ENCODE data around the gene PTPRR.

The PTPRR gene

GRCh38 chr12:70646850-70647249, 273.7 kb downstream of the PTPRR start:
- Histone ChIP-seq H3K9ac (ENCODE audit: low read depth, low read length) (no peak overlapping the region), H3K27ac (ENCODE audit: low read length) (no peak overlapping the region), H3K4me3 (ENCODE audit: low read length) (no peak overlapping the region)

GRCh38 chr12:70645494-70646317, 274.8 kb downstream of the PTPRR start:
- Histone ChIP-seq H3K4me1 (ENCODE audit: insufficient read depth, low read length) (peaks cover 22% of the 10 kb centered on the region), H3K9ac (ENCODE audit: low read depth, low read length) (peak overlapping the region; percentile 8; the same call in 1 of the 2 replicates), H3K9me3 (ENCODE audit: insufficient read depth, low read depth, low read length) (no peaks in the 10 kb centered on the region), H3K36me3 (ENCODE audit: insufficient read depth, low read depth, low read length) (no peaks in the 10 kb centered on the region), H3K27me3 (ENCODE audit: insufficient read depth, low read length) (no peaks in the 10 kb centered on the region), H3K27ac (ENCODE audit: low read length) (peak overlapping the region; percentile 81), H3K4me3 (ENCODE audit: low read length) (no peak overlapping the region; the same call in 1 of the 2 replicates)

More at GRCh38 chr12:70646850-70647249, 273.7 kb downstream of the PTPRR start:
- H3K9me3 ChIP-seq (ENCODE audit: insufficient read depth, low read depth, low read length), result no peaks in the 10 kb centered on the region
- H3K4me1 ChIP-seq (ENCODE audit: insufficient read depth, low read length), result peaks cover 22% of the 10 kb centered on the region
- no peaks in the 10 kb centered on the region for H3K27me3 ChIP-seq (ENCODE audit: insufficient read depth, low read length)
- H3K36me3 ChIP-seq (ENCODE audit: insufficient read depth, low read depth, low read length), result no peaks in the 10 kb centered on the region

GRCh38 chr12:70644861-70645260, 275.7 kb downstream of the PTPRR start:
- H3K36me3 ChIP-seq (ENCODE audit: insufficient read depth, low read depth, low read length), result no peaks in the 10 kb centered on the region
- no peak overlapping the region for H3K4me3 ChIP-seq (ENCODE audit: low read length)
- no peak overlapping the region for H3K27ac ChIP-seq (ENCODE audit: low read length)
- peaks cover 22% of the 10 kb centered on the region for H3K4me1 ChIP-seq (ENCODE audit: insufficient read depth, low read length)
- H3K9me3 ChIP-seq (ENCODE audit: insufficient read depth, low read depth, low read length), result no peaks in the 10 kb centered on the region
- no peaks in the 10 kb centered on the region for H3K27me3 ChIP-seq (ENCODE audit: insufficient read depth, low read length)
- H3K9ac ChIP-seq (ENCODE audit: low read depth, low read length), result no peak overlapping the region

- Histone ChIP-seq H3K4me1 (ENCODE audit: insufficient read depth, low read length) (peaks cover 22% of the 10 kb centered on the region), H3K9me3 (ENCODE audit: insufficient read depth, low read depth, low read length) (no peaks in the 10 kb centered on the region), H3K27me3 (ENCODE audit: insufficient read depth, low read length) (no peaks in the 10 kb centered on the region), H3K9ac (ENCODE audit: low read depth, low read length) (no peak overlapping the region), H3K27ac (ENCODE audit: low read length) (no peak overlapping the region), H3K36me3 (ENCODE audit: insufficient read depth, low read depth, low read length) (no peaks in the 10 kb centered on the region), H3K4me3 (ENCODE audit: low read length) (no peak overlapping the region)
These were observed 276.6 kb downstream of the PTPRR start for GRCh38 chr12:70643939-70644338.

GRCh38 chr12:70641691-70642090, 278.8 kb downstream of the PTPRR start:
- no peaks in the 10 kb centered on the region for H3K36me3 ChIP-seq (ENCODE audit: insufficient read depth, low read depth, low read length)
- peaks cover 23% of the 10 kb centered on the region for H3K4me1 ChIP-seq (ENCODE audit: insufficient read depth, low read length)
- H3K4me3 ChIP-seq (ENCODE audit: low read length), result no peak overlapping the region
- H3K9me3 ChIP-seq (ENCODE audit: insufficient read depth, low read depth, low read length), result no peaks in the 10 kb centered on the region
- no peaks in the 10 kb centered on the region for H3K27me3 ChIP-seq (ENCODE audit: insufficient read depth, low read length)
- H3K27ac ChIP-seq (ENCODE audit: low read length), result no peak overlapping the region
- H3K9ac ChIP-seq (ENCODE audit: low read depth, low read length), result no peak overlapping the region

- no peak overlapping the region for H3K9ac ChIP-seq (ENCODE audit: low read depth, low read length)
- no peaks in the 10 kb centered on the region for H3K27me3 ChIP-seq (ENCODE audit: insufficient read depth, low read length)
- no peak overlapping the region for H3K4me3 ChIP-seq (ENCODE audit: low read length)
- H3K4me1 ChIP-seq (ENCODE audit: insufficient read depth, low read length), result peaks cover 16% of the 10 kb centered on the region
- H3K27ac ChIP-seq (ENCODE audit: low read length), result no peak overlapping the region
- no peaks in the 10 kb centered on the region for H3K9me3 ChIP-seq (ENCODE audit: insufficient read depth, low read depth, low read length)
- no peaks in the 10 kb centered on the region for H3K36me3 ChIP-seq (ENCODE audit: insufficient read depth, low read depth, low read length)
These were observed 279.6 kb downstream of the PTPRR start for GRCh38 chr12:70640901-70641300.

GRCh38 chr12:70639535-70639934, 281.0 kb downstream of the PTPRR start:
- Histone ChIP-seq H3K4me3 (ENCODE audit: low read length) (no peak overlapping the region), H3K36me3 (ENCODE audit: insufficient read depth, low read depth, low read length) (no peaks in the 10 kb centered on the region), H3K9me3 (ENCODE audit: insufficient read depth, low read depth, low read length) (no peaks in the 10 kb centered on the region), H3K4me1 (ENCODE audit: insufficient read depth, low read length) (0 out of 2 replicates have a peak, but pooled peaks cover 4% of the 10 kb centered on the region), H3K9ac (ENCODE audit: low read depth, low read length) (no peak overlapping the region), H3K27ac (ENCODE audit: low read length) (no peak overlapping the region), H3K27me3 (ENCODE audit: insufficient read depth, low read length) (no peaks in the 10 kb centered on the region)

GRCh38 chr12:70638639-70639360, 281.7 kb downstream of the PTPRR start:
- H3K27me3 ChIP-seq (ENCODE audit: insufficient read depth, low read length), result no peaks in the 10 kb centered on the region
- H3K4me3 ChIP-seq (ENCODE audit: low read length), result no peak overlapping the region
- no peaks in the 10 kb centered on the region for H3K9me3 ChIP-seq (ENCODE audit: insufficient read depth, low read depth, low read length)
- no peaks in the 10 kb centered on the region for H3K36me3 ChIP-seq (ENCODE audit: insufficient read depth, low read depth, low read length)
- H3K9ac ChIP-seq (ENCODE audit: low read depth, low read length), result no peak overlapping the region
- 0 out of 2 replicates have a peak, but pooled peaks cover 4% of the 10 kb centered on the region for H3K4me1 ChIP-seq (ENCODE audit: insufficient read depth, low read length)
- no peak overlapping the region for H3K27ac ChIP-seq (ENCODE audit: low read length)

GRCh38 chr12:70637303-70638085, 283.0 kb downstream of the PTPRR start, which contains the start of gene PTPRB:
Gene PTPRB (minus strand): TSS chr12:70637429. CDS start chr12:70637395, 34 bp downstream.
- H3K27me3 ChIP-seq (ENCODE audit: insufficient read depth, low read length), result no peaks in the 10 kb centered on the region
- H3K4me1 ChIP-seq (ENCODE audit: insufficient read depth, low read length), result 0 out of 2 replicates have a peak, but pooled peaks cover 4% of the 10 kb centered on the region
- H3K4me3 ChIP-seq (ENCODE audit: low read length), result no peak within 1 kb of the TSS
- no peaks in the 10 kb centered on the region for H3K9me3 ChIP-seq (ENCODE audit: insufficient read depth, low read depth, low read length)
- no peaks in the 10 kb centered on the region for H3K36me3 ChIP-seq (ENCODE audit: insufficient read depth, low read depth, low read length)
- no peak within 1 kb of the TSS for H3K9ac ChIP-seq (ENCODE audit: low read depth, low read length)
- no peak within 1 kb of the TSS for H3K27ac ChIP-seq (ENCODE audit: low read length)

GRCh38 chr12:70635755-70636154, 284.8 kb downstream of the PTPRR start:
- Histone ChIP-seq H3K9ac (ENCODE audit: low read depth, low read length) (no peak overlapping the region), H3K4me1 (ENCODE audit: insufficient read depth, low read length) (0 out of 2 replicates have a peak, but pooled peaks cover 4% of the 10 kb centered on the region), H3K27ac (ENCODE audit: low read length) (no peak overlapping the region), H3K4me3 (ENCODE audit: low read length) (no peak overlapping the region), H3K27me3 (ENCODE audit: insufficient read depth, low read length) (no peaks in the 10 kb centered on the region), H3K9me3 (ENCODE audit: insufficient read depth, low read depth, low read length) (no peaks in the 10 kb centered on the region), H3K36me3 (ENCODE audit: insufficient read depth, low read depth, low read length) (no peaks in the 10 kb centered on the region)

- Histone ChIP-seq H3K27ac (ENCODE audit: low read length) (no peak overlapping the region), H3K4me3 (ENCODE audit: low read length) (no peak overlapping the region), H3K9me3 (ENCODE audit: insufficient read depth, low read depth, low read length) (no peaks in the 10 kb centered on the region), H3K9ac (ENCODE audit: low read depth, low read length) (no peak overlapping the region), H3K27me3 (ENCODE audit: insufficient read depth, low read length) (no peaks in the 10 kb centered on the region), H3K36me3 (ENCODE audit: insufficient read depth, low read depth, low read length) (no peaks in the 10 kb centered on the region), H3K4me1 (ENCODE audit: insufficient read depth, low read length) (0 out of 2 replicates have a peak, but pooled peaks cover 3% of the 10 kb centered on the region)
These were observed 291.6 kb downstream of the PTPRR start for GRCh38 chr12:70628701-70629480.
